ENCODE measurements around the gene ADAMTS2. TPM values are rescaled to one million over a fixed set of nuclear protein-coding genes. Genes with fewer than 3 reads are reported as not detected.

The ADAMTS2 gene
- total RNA-seq, 1 experiment from 2014 or later = not detected

DNA sequence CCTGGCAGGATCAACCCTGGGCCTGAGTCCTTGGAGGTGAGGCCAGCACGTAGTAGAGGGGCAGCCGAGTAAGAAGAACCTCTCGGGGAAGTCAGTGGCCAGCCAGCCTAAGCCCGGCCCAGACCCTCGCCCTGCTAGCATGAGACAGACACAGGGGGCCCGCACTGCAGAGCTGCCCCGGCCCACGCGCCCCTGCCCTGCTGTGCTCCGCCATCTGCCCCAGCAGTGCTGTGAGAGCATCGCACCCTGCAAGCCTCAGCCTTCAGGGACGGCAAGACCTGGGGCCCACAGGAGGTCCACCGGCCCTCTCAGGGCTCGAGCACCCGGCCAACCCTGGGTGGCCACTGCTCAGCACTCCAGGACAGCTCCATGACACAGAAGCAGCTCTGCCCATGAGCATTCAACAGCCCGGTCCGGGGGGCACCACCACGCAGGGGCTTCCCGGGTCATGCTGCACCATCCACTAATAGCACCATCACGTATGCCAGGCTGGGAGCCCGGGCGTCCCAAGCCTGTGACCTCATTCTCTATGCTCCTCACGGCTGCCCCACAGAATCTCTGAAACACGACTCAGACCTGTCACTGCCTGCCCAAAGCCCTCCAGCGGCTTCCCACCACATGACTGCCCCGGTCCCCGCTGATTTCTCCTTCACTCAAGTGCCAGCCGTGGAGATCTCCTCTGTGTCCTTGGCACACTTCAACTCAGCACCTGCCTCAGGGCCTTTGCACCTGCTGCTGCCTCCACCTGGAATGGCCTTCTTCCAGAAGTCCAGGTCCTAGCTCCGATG is 38.1 kb downstream of the ADAMTS2 start:
- TF ChIP-seq, protein P1, sequence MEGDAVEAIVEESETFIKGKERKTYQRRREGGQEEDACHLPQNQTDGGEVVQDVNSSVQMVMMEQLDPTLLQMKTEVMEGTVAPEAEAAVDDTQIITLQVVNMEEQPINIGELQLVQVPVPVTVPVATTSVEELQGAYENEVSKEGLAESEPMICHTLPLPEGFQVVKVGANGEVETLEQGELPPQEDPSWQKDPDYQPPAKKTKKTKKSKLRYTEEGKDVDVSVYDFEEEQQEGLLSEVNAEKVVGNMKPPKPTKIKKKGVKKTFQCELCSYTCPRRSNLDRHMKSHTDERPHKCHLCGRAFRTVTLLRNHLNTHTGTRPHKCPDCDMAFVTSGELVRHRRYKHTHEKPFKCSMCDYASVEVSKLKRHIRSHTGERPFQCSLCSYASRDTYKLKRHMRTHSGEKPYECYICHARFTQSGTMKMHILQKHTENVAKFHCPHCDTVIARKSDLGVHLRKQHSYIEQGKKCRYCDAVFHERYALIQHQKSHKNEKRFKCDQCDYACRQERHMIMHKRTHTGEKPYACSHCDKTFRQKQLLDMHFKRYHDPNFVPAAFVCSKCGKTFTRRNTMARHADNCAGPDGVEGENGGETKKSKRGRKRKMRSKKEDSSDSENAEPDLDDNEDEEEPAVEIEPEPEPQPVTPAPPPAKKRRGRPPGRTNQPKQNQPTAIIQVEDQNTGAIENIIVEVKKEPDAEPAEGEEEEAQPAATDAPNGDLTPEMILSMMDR (IDR thresholded peaks at IDR 0.05; ENCODE audit: unreplicated experiment) = no peak
- DNase-seq = no peak
- Mint-ChIP-seq H3K4me3 (ENCODE audit: low read depth, unreplicated experiment) (no peak overlapping the region), H3K9me3 (ENCODE audit: low read depth, unreplicated experiment) (peaks cover 23% of the 10 kb centered on the region), H3K4me1 (ENCODE audit: low read depth, unreplicated experiment) (no peaks in the 10 kb centered on the region), H3K27me3 (ENCODE audit: unreplicated experiment) (no peaks in the 10 kb centered on the region), H3K36me3 (ENCODE audit: insufficient read depth, unreplicated experiment) (no peaks in the 10 kb centered on the region), H3K27ac (ENCODE audit: unreplicated experiment) (no peak overlapping the region)
- CTCF ChIA-PET = no interaction called here
- no TSS peak for BruUV-seq (replicated peaks)
- intact Hi-C loops (cut with micrococcal nuclease; ENCODE audit: unreplicated experiment) = no loop called here

DNA sequence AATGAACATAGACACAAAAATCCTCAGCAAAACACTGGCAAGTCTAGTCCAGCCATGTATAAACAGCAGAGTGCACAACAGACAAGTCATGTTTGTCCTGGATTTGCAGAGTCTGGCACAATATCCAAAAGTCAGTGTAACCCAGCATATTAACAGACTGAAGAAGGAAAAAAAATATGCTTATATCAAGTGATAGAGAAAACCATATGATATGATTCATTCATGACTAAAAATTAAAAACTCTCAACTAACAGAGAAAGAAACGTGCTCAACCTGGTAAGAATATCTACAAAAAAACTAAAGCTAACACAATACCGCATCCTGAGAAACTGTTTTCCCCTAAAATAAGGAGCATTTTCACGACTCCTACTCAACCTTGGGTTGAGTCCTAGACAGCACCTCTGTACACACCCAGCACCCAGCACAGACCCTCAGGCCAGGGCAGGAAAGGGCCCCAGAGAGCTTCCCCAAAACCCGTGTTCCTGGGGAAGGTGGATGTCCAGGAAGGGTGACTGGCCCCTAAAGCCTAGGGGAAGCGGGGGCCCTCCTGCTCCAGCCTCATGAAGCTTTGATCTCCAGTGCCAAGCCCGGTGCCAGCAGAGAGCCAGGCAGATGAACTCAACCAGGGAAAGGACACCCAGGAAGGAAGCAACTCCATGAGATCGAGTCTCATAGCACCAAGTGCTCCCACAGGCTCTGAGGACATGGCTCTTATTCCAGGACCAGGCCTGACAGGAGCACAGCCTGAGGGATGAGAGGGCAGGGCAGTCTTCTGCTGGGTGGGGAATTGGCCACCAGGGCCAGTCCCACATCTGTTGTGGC is 38.9 kb downstream of the ADAMTS2 start:
- no peaks in the 10 kb centered on the region for H3K36me3 Mint-ChIP-seq (ENCODE audit: insufficient read depth, unreplicated experiment)
- intact Hi-C loops (cut with micrococcal nuclease; ENCODE audit: unreplicated experiment) = no loop called here
- no peak overlapping the region for H3K4me3 Mint-ChIP-seq (ENCODE audit: low read depth, unreplicated experiment)
- peaks cover 20% of the 10 kb centered on the region for H3K9me3 Mint-ChIP-seq (ENCODE audit: low read depth, unreplicated experiment)
- CTCF ChIA-PET = no interaction called here
- TF ChIP-seq, protein P1 (IDR thresholded peaks at IDR 0.05; ENCODE audit: unreplicated experiment) = no peak
- no TSS peak for BruUV-seq (replicated peaks)
- DNase-seq = no peak
- H3K27ac Mint-ChIP-seq (ENCODE audit: unreplicated experiment) = no peak overlapping the region
- H3K27me3 Mint-ChIP-seq (ENCODE audit: unreplicated experiment) = no peaks in the 10 kb centered on the region
- no peaks in the 10 kb centered on the region for H3K4me1 Mint-ChIP-seq (ENCODE audit: low read depth, unreplicated experiment)

GRCh38 chr5:179304871-179305270 is 40.4 kb downstream of the ADAMTS2 start:
- TF ChIP-seq, protein P1 (IDR thresholded peaks at IDR 0.05; ENCODE audit: unreplicated experiment) = no peak
- CTCF ChIA-PET = no interaction called here
- no peaks in the 10 kb centered on the region for H3K27me3 Mint-ChIP-seq (ENCODE audit: unreplicated experiment)
- DNase-seq = no peak
- H3K4me1 Mint-ChIP-seq (ENCODE audit: low read depth, unreplicated experiment) = no peaks in the 10 kb centered on the region
- peaks cover 20% of the 10 kb centered on the region for H3K9me3 Mint-ChIP-seq (ENCODE audit: low read depth, unreplicated experiment)
- H3K27ac Mint-ChIP-seq (ENCODE audit: unreplicated experiment) = no peak overlapping the region
- H3K4me3 Mint-ChIP-seq (ENCODE audit: low read depth, unreplicated experiment) = no peak overlapping the region
- H3K36me3 Mint-ChIP-seq (ENCODE audit: insufficient read depth, unreplicated experiment) = no peaks in the 10 kb centered on the region
- no TSS peak for BruUV-seq (replicated peaks)
- intact Hi-C loops (cut with micrococcal nuclease; ENCODE audit: unreplicated experiment) = no loop called here

- no peaks in the 10 kb centered on the region for H3K27me3 Mint-ChIP-seq (ENCODE audit: unreplicated experiment)
- no peak overlapping the region for H3K27ac Mint-ChIP-seq (ENCODE audit: unreplicated experiment)
- no peaks in the 10 kb centered on the region for H3K36me3 Mint-ChIP-seq (ENCODE audit: insufficient read depth, unreplicated experiment)
- H3K9me3 Mint-ChIP-seq (ENCODE audit: low read depth, unreplicated experiment) = peaks cover 20% of the 10 kb centered on the region
- no peak for DNase-seq
- BruUV-seq (replicated peaks) = no TSS peak
- CTCF ChIA-PET = no interaction called here
- intact Hi-C loops (cut with micrococcal nuclease; ENCODE audit: unreplicated experiment) = no loop called here
- no peaks in the 10 kb centered on the region for H3K4me1 Mint-ChIP-seq (ENCODE audit: low read depth, unreplicated experiment)
- TF ChIP-seq, protein P1 (IDR thresholded peaks at IDR 0.05; ENCODE audit: unreplicated experiment) = no peak
- no peak overlapping the region for H3K4me3 Mint-ChIP-seq (ENCODE audit: low read depth, unreplicated experiment)
Measured at GRCh38 chr5:179304466-179304865, 40.8 kb downstream of the ADAMTS2 start.
